DOHH2 (cell line): ENCODE results near the gene PCDHAC2.

ENCODE experiments used
- H3F3A ChIP-seq: fragments of 200-600 bp; sonication (generic), shearing (Covaris generic); 2 replicates; pipeline ENCODE4 v1.6.0; 2016; ENCODE audit warnings: antibody characterized with exemption, mild to moderate bottlenecking; ENCODE audit not compliant: control insufficient read depth, insufficient read depth
- H3K27ac ChIP-seq: fragments of 200-600 bp; sonication (generic); 2 replicates; pipeline ENCODE4 v1.5.1; 2014; ENCODE audit warnings: low read depth, mild to moderate bottlenecking, low read length, moderate library complexity
- H3K27me3 ChIP-seq: fragments of 200-600 bp; sonication (generic); 2 replicates; pipeline ENCODE4 v1.6.1; 2014; ENCODE audit warnings: mild to moderate bottlenecking, low read length, mixed read lengths; ENCODE audit not compliant: control insufficient read depth
- H3K36me3 ChIP-seq: fragments of 200-600 bp; sonication (generic); 2 replicates; pipeline ENCODE4 v1.6.1; 2014; ENCODE audit warnings: mild to moderate bottlenecking, low read length, moderate library complexity, mixed read lengths; ENCODE audit not compliant: control insufficient read depth
- H3K4me1 ChIP-seq: fragments of 200-600 bp; sonication (generic); 2 replicates; pipeline ENCODE4 v1.6.1; 2014; ENCODE audit warnings: mild to moderate bottlenecking, low read length, mixed read lengths; ENCODE audit not compliant: control insufficient read depth
- H3K4me2 ChIP-seq: fragments of 200-600 bp; sonication (generic); 2 replicates; pipeline ENCODE4 v1.6.0; 2014; ENCODE audit warnings: mild to moderate bottlenecking, low read length, moderate library complexity
- H3K4me3 ChIP-seq: fragments of 200-600 bp; sonication (generic); 2 replicates; pipeline ENCODE4 v1.5.1; 2014; ENCODE audit warnings: mild to moderate bottlenecking, low read length, mixed read lengths
- H3K79me2 ChIP-seq: fragments of 200-600 bp; sonication (generic); 2 replicates; pipeline ENCODE4 v1.6.1; 2014; ENCODE audit warnings: mild to moderate bottlenecking, low read length, mixed read lengths; ENCODE audit not compliant: control insufficient read depth
- H3K9me2 ChIP-seq: fragments of 200-600 bp; sonication (generic); replicated peaks from 2 replicates; pipeline ENCODE4 v1.6.1; 2014; ENCODE audit warnings: mild to moderate bottlenecking, low read length, mixed read lengths; ENCODE audit not compliant: control insufficient read depth
- H3K9me3 ChIP-seq: fragments of 200-600 bp; sonication (generic); 2 replicates; pipeline ENCODE4 v1.6.1; 2014; ENCODE audit warnings: antibody characterized with exemption, low read length, mixed read lengths; ENCODE audit not compliant: control insufficient read depth, insufficient read depth
- H4K20me1 ChIP-seq: fragments of 200-600 bp; sonication (generic); 2 replicates; pipeline ENCODE4 v1.6.0; 2014; ENCODE audit warnings: low read depth, mild to moderate bottlenecking, antibody characterized with exemption, low read length, moderate library complexity; ENCODE audit not compliant: control insufficient read depth, insufficient read depth
- CTCF ChIP-seq: fragments of 200-600 bp; sonication (generic); IDR thresholded peaks from one replicate; pipeline ENCODE4 v1.5.1; 2014; ENCODE audit warnings: antibody characterized with exemption, mild to moderate bottlenecking, low read depth, low read length; ENCODE audit not compliant: poor library complexity, severe bottlenecking
- EZH2phosphoT487 ChIP-seq: fragments of 200-600 bp; sonication (generic); IDR thresholded peaks from 2 replicates; pipeline ENCODE4 v1.6.1; 2017; ENCODE audit warnings: borderline replicate concordance, mild to moderate bottlenecking, antibody characterized with exemption, low read length, moderate library complexity, mixed read lengths

Gene PCDHAC2

GRCh38 chr5:141017943-141018342, 51.7 kb downstream of the PCDHAC2 start:
- no peaks in the 10 kb centered on the region for H3K9me3 ChIP-seq
- H3F3A ChIP-seq: no peaks in the 10 kb centered on the region
- H3K27me3 ChIP-seq: no peaks in the 10 kb centered on the region
- H4K20me1 ChIP-seq: no peaks in the 10 kb centered on the region
- H3K27ac ChIP-seq: no peak overlapping the region
- H3K79me2 ChIP-seq: no peaks in the 10 kb centered on the region
- no peak overlapping the region for H3K4me2 ChIP-seq
- no peak for TF ChIP-seq CTCF
- TF ChIP-seq EZH2phosphoT487: no peak
- no peaks in the 10 kb centered on the region for H3K4me1 ChIP-seq
- H3K36me3 ChIP-seq: no peaks in the 10 kb centered on the region
- no peaks in the 10 kb centered on the region for H3K9me2 ChIP-seq
- H3K4me3 ChIP-seq: no peak overlapping the region
